B cell (primary cell): ENCODE results near the gene FNDC7. TPM values are rescaled to one million over a fixed set of nuclear protein-coding genes. Genes with fewer than 3 reads are reported as not detected.

Experiments
- ATAC-seq: fragments of 200-7000 bp; cut with Tn5 transposase; one replicate; pipeline ENCODE4 v1.10.0; 2021; ENCODE audit warnings: low read depth, mild to moderate bottlenecking, moderate number of reproducible peaks, moderate library complexity
- CTCF ChIA-PET: fragments of 350-600 bp; sonication (Branson Sonifier 250); formaldehyde crosslinking; loops from one replicate; lab custom pipeline; 2021; ENCODE audit warnings: antibody characterized with exemption, inconsistent platforms; lab: Charles Lee
- POLR2A ChIA-PET: fragments of 350-600 bp; sonication (Branson Sonifier 250); formaldehyde crosslinking; loops from one replicate; lab custom pipeline; 2021; ENCODE audit warnings: antibody characterized with exemption; lab: Charles Lee
- DNase-seq: peaks from one replicate; pipeline ENCODE4 v3.0.0; 2013
- H2AFZ ChIP-seq: 2 replicates; pipeline ENCODE4 v1.6.1; 2012; ENCODE audit warnings: mild to moderate bottlenecking, low read depth, low read length; ENCODE audit not compliant: insufficient read depth, poor library complexity, severe bottlenecking
- H3K27ac ChIP-seq, 2 donors: 1 replicate in 1 of 2; 2 replicates in 1 of 2; pipeline ENCODE4 v1.5.1; 2012 to 2013; ENCODE audit warnings: low read length in 2 of 2, mild to moderate bottlenecking in 2 of 2, moderate library complexity in 1 of 2
- H3K27me3 ChIP-seq, 4 experiments: fragments of 200-600 bp in 1 of 4; sonication (generic) in 1 of 4; replicated peaks in 1 of 4; 1 replicate in 2 of 4; 2 replicates in 2 of 4; pipeline versions ENCODE4 v1.6.1 to v1.7.0; 2013 to 2016; ENCODE audit warnings: low read length in 3 of 4, mild to moderate bottlenecking in 2 of 4, mixed read lengths in 1 of 4, moderate library complexity in 1 of 4; ENCODE audit not compliant: insufficient read depth in 4 of 4, control insufficient read depth in 3 of 4; ENCODE audit errors: control extremely low read depth in 1 of 4
- H3K36me3 ChIP-seq, 2 experiments: replicated peaks in 1 of 2; 1 replicate in 1 of 2; 2 replicates in 1 of 2; pipeline versions ENCODE4 v1.6.1 to v1.7.1; 2013; ENCODE audit warnings: low read length in 1 of 2; ENCODE audit not compliant: insufficient read depth in 2 of 2, control insufficient read depth in 1 of 2; ENCODE audit errors: control extremely low read depth in 1 of 2, extremely low read depth in 1 of 2
- H3K4me1 ChIP-seq, 2 donors: fragments of 200-600 bp in 1 of 2; sonication (generic) in 1 of 2; 1 replicate in 1 of 2; 2 replicates in 1 of 2; pipeline versions ENCODE4 v1.5.1 to v1.6.1; 2013 to 2017; ENCODE audit warnings: low read length in 2 of 2; ENCODE audit not compliant: control insufficient read depth in 2 of 2, insufficient read depth in 2 of 2
- H3K4me2 ChIP-seq: replicated peaks from 2 replicates; pipeline ENCODE3; 2012; ENCODE audit warnings: mild to moderate bottlenecking, low read depth, low read length; ENCODE audit not compliant: poor library complexity, severe bottlenecking
- H3K4me3 ChIP-seq, 5 experiments: fragments of 200-600 bp in 1 of 5; sonication (generic) in 1 of 5; 1 replicate in 3 of 5; 2 replicates in 2 of 5; pipeline versions ENCODE4 v1.5.1 to v1.7.0; 2011 to 2016; ENCODE audit warnings: low read length in 4 of 5, mild to moderate bottlenecking in 4 of 5, low read depth in 2 of 5, control low read depth in 1 of 5, moderate library complexity in 1 of 5; ENCODE audit not compliant: insufficient read depth in 1 of 5; ENCODE audit errors: control extremely low read depth in 1 of 5, extremely low read depth in 1 of 5
- H3K79me2 ChIP-seq: fragments of 200-600 bp; sonication (generic); one replicate; pipeline ENCODE4 v1.6.0; 2016; ENCODE audit warnings: low read length; ENCODE audit not compliant: control insufficient read depth, insufficient read depth
- H3K9ac ChIP-seq: fragments of 200-600 bp; sonication (generic); 2 replicates; pipeline ENCODE4 v1.6.1; 2017; ENCODE audit warnings: mild to moderate bottlenecking, low read length, moderate library complexity
- H3K9me3 ChIP-seq, 3 donors: one replicate each; pipeline versions ENCODE4 v1.6.1 to v1.7.1; 2013; ENCODE audit warnings: low read length in 2 of 3; ENCODE audit not compliant: control insufficient read depth in 2 of 3, insufficient read depth in 1 of 3; ENCODE audit errors: control extremely low read depth in 1 of 3
- H4K20me1 ChIP-seq: 2 replicates; pipeline ENCODE4 v1.6.0; 2012; ENCODE audit warnings: mild to moderate bottlenecking, low read length; ENCODE audit not compliant: insufficient read depth, control insufficient read depth, poor library complexity, severe bottlenecking
- H3K27ac Mint-ChIP-seq: one replicate; pipeline ENCODE4 v1.8.0; 2021; ENCODE audit warnings: mixed read lengths
- H3K27me3 Mint-ChIP-seq: one replicate; pipeline ENCODE4 v1.8.0; 2021; ENCODE audit warnings: mixed read lengths
- H3K4me1 Mint-ChIP-seq: one replicate; pipeline ENCODE4 v1.8.0; 2021; ENCODE audit warnings: mixed read lengths
- H3K4me3 Mint-ChIP-seq: one replicate; pipeline ENCODE4 v1.8.0; 2021; ENCODE audit warnings: mixed read lengths
- H3K9me3 Mint-ChIP-seq: one replicate; pipeline ENCODE4 v1.8.0; 2022; ENCODE audit warnings: mixed read lengths; ENCODE audit not compliant: insufficient read depth
- EZH2 ChIP-seq: IDR thresholded peaks from 2 replicates; pipeline ENCODE4 v1.6.1; 2012; ENCODE audit warnings: borderline replicate concordance, low read depth, mild to moderate bottlenecking, moderate library complexity, low read length; ENCODE audit not compliant: insufficient read depth, poor library complexity, severe bottlenecking
- WGBS: methylation state at CpG from one replicate; pipeline ENCODE4 v1.1.5; 2013; ENCODE audit warnings: missing lambda C conversion rate; ENCODE audit not compliant: insufficient coverage; 5-methylcytosine and 5-hydroxymethylcytosine counted together
- intact Hi-C: fragments of 100-400 bp; cut with micrococcal nuclease; formaldehyde crosslinking; loops from one replicate; pipeline ENCODE4 v1.10.0; 2022
- polyA plus RNA-seq: library from polyadenylated mRNA; depleted of rRNA; stranded (reverse); fragments of >200 nt; gene quantifications from 2 replicates; pipeline ENCODE4 v1.2.3, GENCODE V29; 2012
- total RNA-seq, 2 donors: library from RNA; stranded (reverse); fragments of 120-200 nt in 1 of 2; gene quantifications; 1 replicate in 1 of 2; 2 replicates in 1 of 2; pipeline versions ENCODE4 v1.2.3 to v1.2.4, GENCODE V29; 2013 to 2022
- TF ChIP-seq, protein P1 (sequence below): fragments of 200-600 bp; IDR thresholded peaks from one replicate; pipeline ENCODE4 v1.8.0; 2022; ENCODE audit warnings: antibody characterized with exemption, mild to moderate bottlenecking

Gene FNDC7
- total and polyA plus RNA-seq, 2 donors (not counting 1 experiment from before 2014, with no cell fraction given) = 0.17 TPM; not detected in 1

DNA sequence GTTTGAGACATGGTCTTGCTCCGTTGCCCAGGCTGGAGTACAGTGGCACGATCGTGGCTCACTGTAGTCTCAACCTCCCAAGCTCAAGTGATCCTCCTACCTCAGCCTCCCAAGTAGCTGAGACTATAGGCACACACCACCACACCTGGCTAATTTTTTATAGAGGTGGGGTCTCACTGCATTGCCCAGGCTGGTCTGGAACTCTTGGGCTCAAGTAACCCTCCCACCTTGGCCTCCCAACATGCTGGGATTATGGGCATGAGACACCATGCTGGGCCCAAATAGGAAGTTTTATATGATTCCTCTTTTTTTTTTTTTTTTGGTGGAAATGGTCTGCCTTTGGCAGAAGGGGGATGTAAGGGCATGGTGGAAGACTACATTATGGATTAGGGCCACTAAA lies 6.1 kb upstream of the FNDC7 start:
- intact Hi-C loops = no loop called here
- Histone ChIP-seq H3K4me1 (peaks cover 3 to 5% of the 10 kb centered on the region in 2 donors), H3K27me3 (no peaks in the 10 kb centered on the region), H3K36me3 (no peaks in the 10 kb centered on the region), H3K79me2 (no peaks in the 10 kb centered on the region), H2AFZ (no peak overlapping the region), H4K20me1 (no peaks in the 10 kb centered on the region), H3K4me3 (no peak overlapping the region), H3K9me3 (peaks cover 0 to 1% (median 0%) of the 10 kb centered on the region in 3 donors), H3K9ac (no peak overlapping the region), H3K27ac (no peak overlapping the region), H3K4me2 (no peak overlapping the region)
- ChIA-PET CTCF (no interaction called here), POLR2A (no interaction called here)
- H3K4me1 Mint-ChIP-seq = peaks cover 4% of the 10 kb centered on the region
- WGBS = no CpG with 5 or more reads among the region's 3 CpGs
- no peaks in the 10 kb centered on the region for H3K9me3 Mint-ChIP-seq
- H3K27ac Mint-ChIP-seq = no peak overlapping the region
- peaks cover 9% of the 10 kb centered on the region for H3K27me3 Mint-ChIP-seq
- H3K4me3 Mint-ChIP-seq = no peak overlapping the region
- DNase-seq (no peak), ATAC-seq (no peak)
- no peak for TF ChIP-seq EZH2
- TF ChIP-seq, protein P1, sequence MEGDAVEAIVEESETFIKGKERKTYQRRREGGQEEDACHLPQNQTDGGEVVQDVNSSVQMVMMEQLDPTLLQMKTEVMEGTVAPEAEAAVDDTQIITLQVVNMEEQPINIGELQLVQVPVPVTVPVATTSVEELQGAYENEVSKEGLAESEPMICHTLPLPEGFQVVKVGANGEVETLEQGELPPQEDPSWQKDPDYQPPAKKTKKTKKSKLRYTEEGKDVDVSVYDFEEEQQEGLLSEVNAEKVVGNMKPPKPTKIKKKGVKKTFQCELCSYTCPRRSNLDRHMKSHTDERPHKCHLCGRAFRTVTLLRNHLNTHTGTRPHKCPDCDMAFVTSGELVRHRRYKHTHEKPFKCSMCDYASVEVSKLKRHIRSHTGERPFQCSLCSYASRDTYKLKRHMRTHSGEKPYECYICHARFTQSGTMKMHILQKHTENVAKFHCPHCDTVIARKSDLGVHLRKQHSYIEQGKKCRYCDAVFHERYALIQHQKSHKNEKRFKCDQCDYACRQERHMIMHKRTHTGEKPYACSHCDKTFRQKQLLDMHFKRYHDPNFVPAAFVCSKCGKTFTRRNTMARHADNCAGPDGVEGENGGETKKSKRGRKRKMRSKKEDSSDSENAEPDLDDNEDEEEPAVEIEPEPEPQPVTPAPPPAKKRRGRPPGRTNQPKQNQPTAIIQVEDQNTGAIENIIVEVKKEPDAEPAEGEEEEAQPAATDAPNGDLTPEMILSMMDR = no peak

GRCh38 chr1:108708691-108709660 lies 3.7 kb upstream of the FNDC7 start:
- Histone ChIP-seq H4K20me1 (no peaks in the 10 kb centered on the region), H3K9me3 (peaks cover 0 to 1% (median 0%) of the 10 kb centered on the region in 3 donors), H3K4me2 (no peak overlapping the region), H3K27ac (no peak overlapping the region), H3K27me3 (no peaks in the 10 kb centered on the region), H3K79me2 (no peaks in the 10 kb centered on the region), H3K4me3 (no peak overlapping the region), H3K9ac (no peak overlapping the region), H3K4me1 (peaks cover under 1 to 3% of the 10 kb centered on the region in 2 donors), H3K36me3 (no peaks in the 10 kb centered on the region), H2AFZ (no peak overlapping the region)
- POLR2A ChIA-PET = interaction anchor here (0.6 kb wide), 1 partner anchor 935 kb away, joined by 4 read pairs; no protein-coding TSS in a partner anchor
- ATAC-seq (no peak), DNase-seq (peak; percentile 27)
- CTCF ChIA-PET = interaction anchor here (0.5 to 1.0 kb wide), 3 partner anchors 190 to 558 kb away, joined by 3 to 4 read pairs (median 3); no protein-coding TSS in a partner anchor
- TF ChIP-seq, protein P1 = no peak
- no peak for TF ChIP-seq EZH2
- Mint-ChIP-seq H3K4me1 (peaks cover 2% of the 10 kb centered on the region), H3K27me3 (peaks cover 18% of the 10 kb centered on the region), H3K27ac (no peak overlapping the region), H3K4me3 (no peak overlapping the region), H3K9me3 (no peaks in the 10 kb centered on the region)
- WGBS = 72% methylated on average over 6 of the region's 7 CpGs
- intact Hi-C loops = no loop called here
